Upper lobe of right lung (tissue), 1 donor: ENCODE results near the gene TMEM161A. TPM values are rescaled to one million over a fixed set of nuclear protein-coding genes. Genes with fewer than 3 reads are reported as not detected.
A peak's percentile ranks its signal among the peaks of the same experiment; 100 is the strongest.

Experiments used
- ATAC-seq: fragments of 200-7000 bp; cut with Tn5 transposase; one replicate; pipeline ENCODE4 v1.9.1; 2020; ENCODE audit warnings: mild to moderate bottlenecking, moderate library complexity
- DNase-seq: peaks from one replicate; pipeline ENCODE4 v3.0.0-alpha.2; 2020
- H3K27ac ChIP-seq: fragments of 200-600 bp; one replicate; pipeline ENCODE4 v1.8.0; 2022
- H3K27me3 ChIP-seq: fragments of 200-600 bp; one replicate; pipeline ENCODE4 v1.8.0; 2022; ENCODE audit warnings: mild to moderate bottlenecking
- H3K36me3 ChIP-seq: fragments of 200-600 bp; one replicate; pipeline ENCODE4 v1.8.0; 2022
- H3K4me1 ChIP-seq: fragments of 200-600 bp; one replicate; pipeline ENCODE4 v1.8.0; 2022
- H3K4me3 ChIP-seq: fragments of 200-600 bp; one replicate; pipeline ENCODE4 v1.8.0; 2022; ENCODE audit warnings: mild to moderate bottlenecking
- H3K9me3 ChIP-seq: fragments of 200-600 bp; one replicate; pipeline ENCODE4 v1.8.0; 2022
- intact Hi-C: fragments of 100-400 bp; cut with DNase I; formaldehyde crosslinking; loops from one replicate; pipeline ENCODE4 v1.11.0; 2022
- total RNA-seq: library from RNA; stranded (reverse); fragmentation: NEBNext Ultra II Directional; extraction: Animal tissue kit (Norgen Biotek cat#: 25700); gene quantifications from one replicate; pipeline ENCODE4 v1.2.1, GENCODE V29; 2021
- TF ChIP-seq, protein P1 (sequence below): fragments of 200-600 bp; IDR thresholded peaks from one replicate; pipeline ENCODE4 v1.8.0; 2022; ENCODE audit warnings: antibody characterized with exemption
- donor health status: DM: no; HTN: yes; CAD: no; lungs with severe emphysema.

The TMEM161A gene
- total RNA-seq, 1 donor from 2014 or later, result 31.0 TPM

DNA sequence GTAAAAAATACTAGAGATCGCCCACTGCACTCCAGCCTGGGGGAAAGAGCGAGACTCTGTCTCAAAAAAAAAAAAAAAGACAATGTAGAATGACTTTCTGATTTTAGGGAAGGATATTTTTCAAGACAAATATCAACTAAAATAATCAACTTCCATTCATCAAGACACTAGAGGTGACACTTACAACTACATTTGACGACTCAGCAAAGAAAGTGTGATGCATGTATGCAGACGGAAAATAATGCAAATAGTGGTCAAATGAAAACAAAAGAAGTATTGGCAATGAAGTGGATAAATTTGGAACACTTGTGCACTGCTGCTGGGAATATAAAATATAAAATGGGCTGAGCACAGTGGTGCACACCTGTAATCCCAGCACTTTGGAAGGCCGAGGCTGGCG lies 12.2 kb downstream of the TMEM161A start:
- no peaks in the 10 kb centered on the region for H3K27me3 ChIP-seq
- DNase-seq, result no peak
- TF ChIP-seq, protein P1, sequence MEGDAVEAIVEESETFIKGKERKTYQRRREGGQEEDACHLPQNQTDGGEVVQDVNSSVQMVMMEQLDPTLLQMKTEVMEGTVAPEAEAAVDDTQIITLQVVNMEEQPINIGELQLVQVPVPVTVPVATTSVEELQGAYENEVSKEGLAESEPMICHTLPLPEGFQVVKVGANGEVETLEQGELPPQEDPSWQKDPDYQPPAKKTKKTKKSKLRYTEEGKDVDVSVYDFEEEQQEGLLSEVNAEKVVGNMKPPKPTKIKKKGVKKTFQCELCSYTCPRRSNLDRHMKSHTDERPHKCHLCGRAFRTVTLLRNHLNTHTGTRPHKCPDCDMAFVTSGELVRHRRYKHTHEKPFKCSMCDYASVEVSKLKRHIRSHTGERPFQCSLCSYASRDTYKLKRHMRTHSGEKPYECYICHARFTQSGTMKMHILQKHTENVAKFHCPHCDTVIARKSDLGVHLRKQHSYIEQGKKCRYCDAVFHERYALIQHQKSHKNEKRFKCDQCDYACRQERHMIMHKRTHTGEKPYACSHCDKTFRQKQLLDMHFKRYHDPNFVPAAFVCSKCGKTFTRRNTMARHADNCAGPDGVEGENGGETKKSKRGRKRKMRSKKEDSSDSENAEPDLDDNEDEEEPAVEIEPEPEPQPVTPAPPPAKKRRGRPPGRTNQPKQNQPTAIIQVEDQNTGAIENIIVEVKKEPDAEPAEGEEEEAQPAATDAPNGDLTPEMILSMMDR, result no peak

GRCh38 chr19:19123386-19123785 lies 14.9 kb downstream of the TMEM161A start:
- no peak for DNase-seq
- TF ChIP-seq, protein P1, result no peak
- Histone ChIP-seq H3K27ac (no peak overlapping the region), H3K4me3 (no peak overlapping the region), H3K4me1 (no peaks in the 10 kb centered on the region), H3K27me3 (no peaks in the 10 kb centered on the region), H3K36me3 (peaks cover 9% of the 10 kb centered on the region), H3K9me3 (no peaks in the 10 kb centered on the region)
- ATAC-seq, result no peak
- intact Hi-C loops, result no loop called here

More for the DNA sequence above, 12.2 kb downstream of the TMEM161A start:
- no peak overlapping the region for H3K27ac ChIP-seq
- peaks cover 2% of the 10 kb centered on the region for H3K36me3 ChIP-seq
- intact Hi-C loops, result no loop called here
- H3K4me3 ChIP-seq, result no peak overlapping the region
- H3K9me3 ChIP-seq, result no peaks in the 10 kb centered on the region
- no peaks in the 10 kb centered on the region for H3K4me1 ChIP-seq
- no peak for ATAC-seq

- no peak for DNase-seq
- Histone ChIP-seq H3K27me3 (no peaks in the 10 kb centered on the region), H3K4me1 (no peaks in the 10 kb centered on the region), H3K4me3 (no peak overlapping the region), H3K27ac (no peak overlapping the region), H3K9me3 (no peaks in the 10 kb centered on the region), H3K36me3 (peaks cover 9% of the 10 kb centered on the region)
- TF ChIP-seq, protein P1, result no peak
- intact Hi-C loops, result no loop called here
- ATAC-seq, result no peak
These were observed 15.4 kb downstream of the TMEM161A start for GRCh38 chr19:19122902-19123301.

GRCh38 chr19:19121371-19121770 lies 16.9 kb downstream of the TMEM161A start:
- intact Hi-C loops, result no loop called here
- Histone ChIP-seq H3K27ac (no peak overlapping the region), H3K36me3 (peaks cover 9% of the 10 kb centered on the region), H3K4me3 (no peak overlapping the region), H3K27me3 (no peaks in the 10 kb centered on the region), H3K4me1 (no peaks in the 10 kb centered on the region), H3K9me3 (no peaks in the 10 kb centered on the region)
- no peak for ATAC-seq
- TF ChIP-seq, protein P1, result no peak
- DNase-seq, result no peak

- H3K4me1 ChIP-seq, result no peaks in the 10 kb centered on the region
- DNase-seq (no peak), ATAC-seq (peak; percentile 57)
- no peak overlapping the region for H3K27ac ChIP-seq
- H3K27me3 ChIP-seq, result no peaks in the 10 kb centered on the region
- no peak overlapping the region for H3K4me3 ChIP-seq
- H3K36me3 ChIP-seq, result peaks cover 9% of the 10 kb centered on the region
- intact Hi-C loops, result no loop called here
- H3K9me3 ChIP-seq, result no peaks in the 10 kb centered on the region
- TF ChIP-seq, protein P1, result no peak
These were observed 17.7 kb downstream of the TMEM161A start for GRCh38 chr19:19120308-19121231.
